Astrocyte of the spinal cord (primary cell): ENCODE data around the gene CCDC195.

ENCODE experiments used
- DNase-seq: peaks from one replicate; pipeline ENCODE4 v3.0.0; 2011; ENCODE audit warnings: low read depth, low spot score
- H3K4me3 ChIP-seq: 2 replicates; pipeline ENCODE4 v1.5.1; 2011; ENCODE audit warnings: low read depth, mild to moderate bottlenecking, low read length, moderate library complexity
- CTCF ChIP-seq: IDR thresholded peaks from 2 replicates; pipeline ENCODE4 v1.5.1; 2012; ENCODE audit warnings: low read depth, mild to moderate bottlenecking, low read length, inconsistent platforms
- in situ Hi-C: cut with HindIII; loops from 2 replicates; pipeline ENCODE4 v1.10.0; 2017; ENCODE audit warnings: low sequenced_read_pairs

CCDC195 gene

GRCh38 chr2:224685121-224685520, 31.0 kb downstream of the CCDC195 start:
- in situ Hi-C loops: no loop called here
- no peak for DNase-seq
- no peak overlapping the region for H3K4me3 ChIP-seq
- no peak for TF ChIP-seq CTCF

GRCh38 chr2:224682134-224682533, 34.0 kb downstream of the CCDC195 start:
- no peak overlapping the region for H3K4me3 ChIP-seq
- no peak for TF ChIP-seq CTCF
- DNase-seq: no peak
- in situ Hi-C loops: no loop called here

GRCh38 chr2:224671731-224672130, 44.4 kb downstream of the CCDC195 start:
- no peak for DNase-seq
- TF ChIP-seq CTCF: no peak
- in situ Hi-C loops: no loop called here
- H3K4me3 ChIP-seq: no peak overlapping the region

GRCh38 chr2:224670203-224670602, 46.0 kb downstream of the CCDC195 start:
- no peak overlapping the region for H3K4me3 ChIP-seq
- no peak for DNase-seq
- in situ Hi-C loops: no loop called here
- TF ChIP-seq CTCF: no peak

GRCh38 chr2:224669449-224669848, 46.7 kb downstream of the CCDC195 start:
- in situ Hi-C loops: no loop called here
- no peak overlapping the region for H3K4me3 ChIP-seq
- DNase-seq: no peak
- no peak for TF ChIP-seq CTCF

- TF ChIP-seq CTCF: no peak
- DNase-seq: no peak
- in situ Hi-C loops: no loop called here
Measured at GRCh38 chr2:224668123-224668909, 47.8 kb downstream of the CCDC195 start.

More at GRCh38 chr2:224668123-224668909, 47.8 kb downstream of the CCDC195 start:
- H3K4me3 ChIP-seq: no peak overlapping the region
